GDM1 (cell line): ENCODE measurements around the gene GLRX3.

Experiments
- DNase-seq: peaks from one replicate; lab custom pipeline; 2025; lab: John Stamatoyannopoulos, UW

The GLRX3 gene

DNA sequence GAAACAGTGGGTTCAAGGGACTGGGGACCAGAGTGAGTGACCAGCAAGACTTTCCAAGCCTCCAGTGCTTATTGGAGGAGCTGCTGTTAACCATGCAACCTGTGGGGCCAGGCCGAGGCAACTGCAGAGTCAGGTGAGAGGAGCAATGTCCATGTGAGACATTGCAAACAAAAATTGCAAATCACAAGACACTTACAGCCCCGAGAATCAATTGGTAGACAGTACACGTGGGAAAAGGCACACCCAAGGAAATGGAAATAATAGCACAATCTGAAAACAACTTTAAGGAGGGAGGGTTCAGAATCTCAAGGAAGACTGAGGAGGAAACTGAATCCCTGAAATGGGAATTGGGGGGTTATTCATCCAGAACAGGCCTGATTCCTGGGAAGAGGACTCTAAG is 72.6 kb downstream of the GLRX3 start:
- DNase-seq: no peak

DNA sequence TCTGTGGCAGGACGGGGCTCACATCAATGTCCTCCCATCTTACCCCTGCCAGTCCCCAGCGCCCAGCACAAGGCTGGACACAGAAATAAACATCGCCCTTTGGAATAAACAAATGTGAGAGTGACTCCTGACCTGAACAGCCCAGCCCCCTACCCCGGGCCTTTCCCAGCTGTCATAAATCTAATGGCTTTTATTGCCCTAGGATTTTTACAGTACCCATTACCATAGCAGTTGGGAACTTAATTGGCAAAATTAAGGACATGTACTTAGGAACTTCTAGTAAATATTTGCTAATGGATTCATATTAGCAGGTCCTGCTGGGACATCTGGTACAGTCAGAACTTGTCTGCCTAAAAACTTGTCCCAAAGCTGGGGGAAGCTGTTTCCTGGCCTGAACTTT is 76.6 kb downstream of the GLRX3 start:
- DNase-seq: no peak

DNA sequence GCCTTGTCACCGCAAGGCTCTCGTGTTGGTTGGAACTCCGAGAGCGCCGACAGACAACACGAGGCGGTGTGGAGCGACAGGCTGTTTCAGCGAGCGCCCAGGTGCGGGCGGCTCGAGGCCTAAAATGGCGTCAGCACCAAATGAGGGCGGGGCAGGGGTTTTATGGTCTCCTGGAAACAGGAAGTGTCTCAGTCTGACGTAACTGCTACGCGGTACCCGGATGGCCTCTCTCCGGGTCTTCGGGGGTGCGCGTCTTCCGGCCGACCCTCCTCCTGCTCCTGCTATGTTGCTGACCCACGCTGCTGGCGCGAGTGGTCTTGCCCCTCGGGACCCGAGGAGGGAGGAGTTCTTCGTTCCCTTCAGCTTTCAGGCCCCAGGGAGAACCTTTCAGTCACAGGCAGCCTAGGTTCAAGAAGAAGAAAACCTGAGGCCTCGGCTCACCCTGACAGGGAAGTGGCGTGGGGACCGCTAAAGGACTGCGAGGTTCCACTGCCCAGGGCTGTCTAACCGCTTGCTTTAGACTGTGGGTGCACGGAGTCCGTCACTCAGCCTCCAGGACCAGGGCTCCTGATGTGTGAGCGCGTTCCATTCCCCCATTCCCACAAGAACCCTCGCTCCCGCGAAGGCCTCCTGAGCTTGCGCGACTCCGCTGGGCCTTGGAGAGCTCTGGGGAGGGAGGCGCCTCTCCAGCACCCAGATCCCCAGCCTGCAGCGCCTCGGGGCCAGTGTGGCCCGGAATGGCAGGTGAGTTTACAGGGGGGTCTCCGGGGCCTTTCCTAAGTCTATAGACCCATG is 77.3 kb downstream of the GLRX3 start:
- no peak for DNase-seq

DNA sequence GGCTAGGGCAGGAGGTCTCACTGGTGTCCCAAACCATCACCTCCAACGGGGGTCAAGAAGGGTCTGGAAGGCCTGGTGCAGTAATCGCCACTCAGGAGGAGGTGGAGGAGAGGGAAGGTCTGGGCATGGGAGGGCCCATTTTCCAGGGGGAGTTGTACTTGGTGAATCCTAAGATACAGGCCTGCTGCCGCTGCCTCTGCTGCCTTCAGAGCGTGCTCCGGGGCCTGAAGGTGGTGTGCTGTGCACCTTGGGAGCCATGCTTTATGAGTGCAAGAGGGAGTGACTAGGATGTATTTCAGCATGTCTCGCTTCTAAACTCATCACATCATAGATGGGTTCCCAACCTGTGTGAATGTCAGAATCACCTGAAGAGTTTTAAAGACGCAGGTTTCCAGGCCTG is 78.2 kb downstream of the GLRX3 start:
- DNase-seq: no peak

DNA sequence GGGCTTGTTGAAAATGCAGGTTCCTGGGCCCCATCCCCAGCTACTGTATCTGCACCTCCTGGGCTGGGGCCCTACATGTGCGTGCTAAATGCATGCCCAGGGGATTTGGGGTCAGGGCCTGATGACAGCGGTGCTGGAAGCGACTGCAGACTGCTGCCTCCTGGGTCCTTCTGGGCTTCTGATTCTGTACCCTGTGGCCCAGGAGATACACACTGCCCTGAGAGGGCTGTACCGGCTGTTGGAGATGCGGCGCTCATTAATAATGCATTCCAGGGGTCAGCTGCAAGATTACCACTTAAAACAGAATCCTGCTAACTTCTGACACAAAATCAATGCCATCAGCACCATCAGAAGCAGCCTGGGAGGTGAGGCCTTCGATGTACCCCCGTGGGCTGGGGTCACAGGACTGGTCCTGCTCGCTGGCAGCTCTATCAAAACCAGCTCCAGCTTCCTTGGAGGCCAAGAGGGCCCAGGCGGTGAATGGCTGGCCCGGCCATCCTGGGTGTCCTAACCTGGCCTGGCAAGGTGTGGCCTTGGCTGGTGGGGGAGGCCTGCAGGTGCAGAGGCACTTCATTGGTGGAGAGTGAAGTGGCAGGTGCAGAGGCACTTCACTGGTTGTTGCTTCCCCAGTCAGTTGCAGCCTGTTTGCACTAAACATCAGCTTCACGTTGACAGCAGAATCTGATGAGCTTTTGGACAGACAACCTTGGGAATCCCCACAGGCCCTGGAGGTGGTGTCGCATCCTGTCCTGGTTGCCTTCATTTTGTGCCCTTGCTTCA is 79.2 kb downstream of the GLRX3 start:
- no peak for DNase-seq

DNA sequence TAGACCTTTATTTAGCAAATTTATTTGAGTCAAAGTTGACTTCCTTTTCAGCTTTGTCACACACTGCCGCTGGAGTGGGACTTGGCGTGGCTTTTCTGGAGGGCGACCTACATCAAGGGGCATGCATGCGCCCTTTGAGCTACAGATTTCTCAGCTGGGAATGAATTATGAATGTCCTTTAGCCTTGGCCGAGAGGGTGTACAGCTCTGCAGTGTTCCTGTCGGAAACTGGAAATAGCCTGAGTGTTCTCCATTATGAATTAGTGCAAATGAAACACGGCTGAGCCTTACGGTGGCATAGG is 79.7 kb downstream of the GLRX3 start:
- no peak for DNase-seq

DNA sequence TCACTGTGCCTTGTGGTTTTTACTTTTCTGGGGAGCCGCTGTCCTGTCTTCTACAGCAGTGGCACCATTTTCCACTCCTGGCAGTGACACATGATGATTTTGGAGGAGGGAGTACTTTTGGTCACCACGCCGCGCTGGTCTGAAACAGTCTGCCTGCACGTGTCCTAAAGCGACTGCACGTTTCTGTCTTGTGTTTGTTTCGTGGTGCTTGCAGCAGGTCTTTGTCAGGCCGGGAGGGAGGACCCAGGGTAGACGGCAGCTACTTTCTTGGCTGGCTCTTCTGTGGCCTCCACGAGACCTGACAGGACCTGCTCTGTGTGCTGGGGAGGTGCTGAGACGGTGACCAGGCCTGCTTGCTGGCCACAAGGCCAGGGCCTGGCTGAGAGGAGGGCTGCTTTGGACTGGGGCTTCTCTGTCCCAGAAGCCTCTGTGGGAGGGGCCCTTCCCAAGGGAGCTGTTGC is 82.0 kb downstream of the GLRX3 start:
- DNase-seq: no peak

DNA sequence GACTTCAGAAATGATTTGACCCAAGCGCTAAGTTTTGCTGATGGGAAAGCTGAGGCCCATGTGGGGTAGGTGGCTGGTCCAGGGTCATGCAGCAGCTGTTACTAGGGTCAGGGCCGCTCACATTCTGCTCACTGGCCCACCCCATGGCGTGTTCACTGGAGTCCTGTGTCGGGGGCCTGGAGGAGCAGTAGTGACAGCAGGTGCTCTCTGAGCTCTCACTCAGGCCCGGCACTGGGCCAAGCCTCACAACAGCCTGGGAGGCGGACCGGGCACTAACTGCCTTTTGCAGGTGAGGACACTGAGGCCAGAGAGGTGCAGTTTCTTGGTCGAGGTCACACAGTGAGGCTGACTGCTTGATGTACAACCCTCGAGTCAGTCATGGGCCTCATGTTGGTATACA is 82.7 kb downstream of the GLRX3 start:
- no peak for DNase-seq

DNA sequence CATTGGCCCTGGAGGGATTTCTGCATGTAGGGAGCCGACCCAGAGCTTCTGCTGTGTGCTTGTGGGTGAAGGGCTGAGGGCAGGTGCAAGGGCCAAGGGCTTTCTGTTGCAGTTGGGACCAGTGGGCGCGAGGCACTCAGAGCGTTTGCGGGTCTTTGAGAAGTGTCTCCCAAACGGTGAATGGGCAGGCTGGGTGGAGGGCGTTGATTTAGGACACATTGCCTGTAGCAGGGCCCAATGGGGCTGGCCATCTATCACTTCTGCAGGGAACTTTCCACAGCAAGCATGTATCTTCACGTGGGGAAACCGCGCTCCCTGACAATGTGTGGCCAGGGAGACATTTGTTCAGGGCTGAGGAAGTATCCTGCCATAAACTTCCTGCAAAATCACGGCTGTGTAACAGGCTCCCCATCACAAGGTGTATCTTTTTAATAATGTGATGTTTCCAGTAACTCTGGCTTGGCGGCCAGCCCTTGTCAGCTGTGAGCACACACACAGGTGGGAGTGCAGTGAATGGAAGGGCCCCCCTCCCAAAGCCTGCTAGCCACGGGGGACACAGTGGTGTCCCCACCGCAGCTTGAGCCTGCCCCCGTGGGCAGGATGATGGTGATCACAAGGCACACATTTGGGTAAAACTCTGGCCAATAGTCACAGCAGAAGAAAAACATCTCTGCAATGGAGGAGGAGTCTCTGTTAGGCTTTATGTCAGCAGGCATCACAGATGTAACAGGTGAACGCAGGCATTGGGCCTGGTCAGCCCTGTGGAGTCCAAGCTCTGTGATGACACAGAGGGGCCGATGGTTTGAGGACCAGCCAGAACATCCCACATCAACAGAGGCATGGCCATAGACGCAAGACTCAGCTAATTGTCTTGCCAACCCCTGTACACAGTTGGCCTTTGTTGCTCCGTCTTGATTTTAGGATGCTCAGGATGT is 84.3 kb downstream of the GLRX3 start:
- DNase-seq: no peak

DNA sequence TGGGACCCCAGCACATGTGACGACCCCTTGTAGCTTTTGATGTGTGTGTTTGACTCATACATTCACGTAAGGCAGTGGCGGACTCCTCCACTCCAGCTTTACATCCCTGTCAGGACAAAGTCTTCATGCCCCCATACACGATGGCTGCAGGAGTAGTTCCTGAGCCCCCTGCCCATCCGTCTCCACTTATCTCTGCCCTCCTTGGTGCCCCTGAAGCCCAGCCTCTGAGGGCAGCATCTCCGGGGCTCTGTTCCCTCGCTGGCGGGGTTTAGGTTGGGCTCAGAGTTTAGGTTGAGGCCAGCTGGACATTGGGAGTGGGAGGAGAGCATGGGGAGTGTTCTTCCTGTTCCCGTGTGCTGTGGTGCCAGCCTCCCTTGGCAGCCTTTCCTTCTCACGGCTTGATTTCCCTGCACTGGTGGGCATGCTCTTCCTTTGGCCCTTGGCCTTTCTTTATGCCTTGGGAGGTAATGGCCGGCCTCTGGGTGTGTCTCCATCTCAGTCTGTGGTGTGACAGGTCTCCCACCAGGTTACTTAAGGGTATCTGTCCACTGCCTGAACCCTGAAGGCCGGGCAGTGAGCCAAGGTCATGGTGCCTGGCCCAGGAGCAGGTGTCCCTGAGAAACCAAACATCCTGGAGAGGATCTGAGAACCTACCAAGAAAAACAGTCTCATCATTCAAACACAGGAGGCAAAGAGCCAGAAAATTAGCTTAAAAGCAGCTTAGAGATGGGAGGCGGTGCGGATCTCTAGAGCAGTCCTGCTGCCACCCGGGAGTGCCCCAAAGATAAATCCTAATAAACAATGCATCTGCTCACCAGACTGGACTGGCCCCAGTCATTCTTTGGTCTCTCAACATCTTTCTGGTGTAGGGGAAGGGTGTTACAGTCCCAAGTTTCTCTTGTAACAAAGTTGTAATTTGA is 85.5 kb downstream of the GLRX3 start:
- no peak for DNase-seq

DNA sequence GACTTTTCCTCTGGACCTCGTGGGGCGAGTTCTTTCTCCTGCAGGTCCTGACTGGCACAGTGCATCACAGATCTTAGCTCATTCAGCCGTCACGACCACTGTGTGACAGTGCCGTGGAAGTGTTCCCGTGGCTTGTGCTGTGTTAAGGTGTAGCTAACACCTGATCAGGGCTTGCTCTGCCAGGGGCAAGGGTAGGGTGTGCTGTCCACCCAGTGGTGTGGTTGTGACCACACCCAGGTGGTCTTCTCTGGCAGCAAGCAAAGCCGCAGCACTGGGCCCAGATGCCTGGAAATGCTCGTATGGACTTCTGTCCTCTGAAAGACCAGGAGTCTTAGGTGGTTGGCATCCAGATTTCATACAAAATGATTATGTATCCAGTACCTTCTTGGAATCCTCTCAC is 86.2 kb downstream of the GLRX3 start:
- no peak for DNase-seq

DNA sequence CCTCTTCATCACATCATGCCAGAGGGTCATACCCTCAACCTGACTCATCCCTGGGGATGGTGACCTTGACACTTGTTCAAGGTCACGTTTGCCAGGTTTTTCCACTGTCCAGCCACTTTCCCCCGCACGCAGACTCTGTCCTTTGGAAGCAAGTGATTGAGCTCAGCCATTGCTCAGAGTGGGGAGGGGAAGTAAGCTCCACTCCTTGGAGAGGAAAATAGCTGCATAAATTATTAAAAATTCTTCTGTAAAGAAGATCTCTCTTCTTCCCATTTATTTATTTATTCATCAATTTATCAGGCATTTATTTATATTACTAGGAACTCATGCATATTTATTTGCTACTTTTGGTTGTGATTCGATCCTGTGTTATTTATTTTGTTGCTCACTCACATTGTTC is 88.0 kb downstream of the GLRX3 start:
- no peak for DNase-seq

DNA sequence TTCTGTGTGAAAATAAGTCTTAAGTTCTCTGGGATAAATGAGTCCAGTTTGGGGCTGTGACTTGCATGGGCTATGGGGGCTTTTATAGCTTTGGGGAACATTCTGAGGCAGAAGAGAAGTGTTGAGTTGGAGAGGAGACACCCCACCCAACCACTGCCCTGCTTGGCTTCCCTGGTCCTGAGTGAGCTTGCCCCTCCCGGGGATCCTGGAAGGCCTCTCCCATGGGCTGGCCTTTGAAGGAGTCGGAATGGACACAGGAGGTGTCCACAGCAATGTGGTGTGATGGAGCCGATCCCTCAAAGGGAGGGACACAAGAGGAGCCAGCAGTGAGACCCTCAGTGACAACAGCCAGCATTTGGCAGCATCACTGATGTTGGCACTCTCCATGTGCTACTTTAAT is 89.8 kb downstream of the GLRX3 start:
- no peak for DNase-seq

DNA sequence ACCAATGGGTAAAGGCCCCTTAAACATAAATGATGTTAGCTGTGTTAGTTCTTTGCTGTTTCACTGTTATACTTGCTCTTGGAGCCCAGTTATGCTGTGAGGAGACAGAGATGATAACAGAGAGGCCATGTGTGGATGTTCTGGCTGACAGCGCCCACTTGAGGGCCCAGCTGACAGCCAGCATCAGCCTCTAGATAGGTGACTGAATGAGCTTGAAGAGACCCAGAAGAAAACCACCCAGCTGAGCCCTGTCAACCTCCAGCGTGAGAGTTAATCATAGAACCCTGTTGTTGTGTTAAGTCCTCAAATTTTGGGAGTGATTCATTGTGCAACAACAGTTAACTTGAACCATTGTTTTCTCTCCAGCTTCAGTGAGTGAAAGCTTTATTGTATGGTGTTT is 91.7 kb downstream of the GLRX3 start:
- DNase-seq: no peak
